AG04449 (cell line): ENCODE measurements around the gene NADK2.

Experiments
- CTCF ChIA-PET: fragments of 350-600 bp; formaldehyde crosslinking; extraction: SDS; loops from one replicate; lab custom pipeline; 2021; ENCODE audit warnings: antibody characterized with exemption; lab: Yijun Ruan, JAX
- POLR2A ChIA-PET: fragments of 400-600, 350-600 bp; formaldehyde crosslinking; extraction: SDS; loops from one replicate; lab custom pipeline; 2020; ENCODE audit warnings: antibody characterized with exemption, inconsistent platforms; lab: Yijun Ruan, JAX
- DNase-seq: peaks from one replicate; pipeline ENCODE4 v3.0.0-alpha.2; 2010; ENCODE audit warnings: low read depth, low spot score
- H3K4me3 ChIP-seq: 2 replicates; pipeline ENCODE4 v1.5.1; 2011; ENCODE audit warnings: low read depth, mild to moderate bottlenecking, control low read depth, low read length
- CTCF ChIP-seq: IDR thresholded peaks from one replicate; pipeline ENCODE4 v1.5.1; 2011; ENCODE audit warnings: mild to moderate bottlenecking, moderate library complexity, low read length, control low read depth, inconsistent platforms; ENCODE audit not compliant: insufficient read depth; ENCODE audit errors: missing control alignments

Gene NADK2

DNA sequence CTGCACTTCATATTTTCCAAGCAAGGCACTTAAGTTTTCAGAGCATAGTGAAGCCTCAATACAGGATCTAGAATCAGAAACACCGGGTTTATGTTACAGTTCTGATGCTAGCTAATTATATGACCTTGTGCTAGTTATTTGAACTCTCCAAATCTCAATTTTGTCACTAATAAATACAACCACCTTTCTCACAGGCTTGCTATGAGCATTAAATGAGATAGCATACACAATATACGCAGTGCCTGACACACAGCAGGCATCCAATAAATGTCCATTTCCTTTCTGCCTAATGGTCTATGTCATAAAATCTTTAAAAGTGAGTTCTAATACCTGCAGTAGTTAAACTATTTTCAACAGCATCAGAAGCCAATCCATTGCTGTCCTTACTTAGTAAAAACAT, 32.9 kb downstream of the NADK2 start:
- POLR2A ChIA-PET = no interaction called here
- CTCF ChIA-PET = interaction anchor here (0.9 to 2.6 kb wide), 3 partner anchors 30 to 96 kb away, joined by 3 to 9 read pairs (median 5); partner anchors contain the start of gene NADK2
- DNase-seq = no peak
- no peak for TF ChIP-seq CTCF
- no peak overlapping the region for H3K4me3 ChIP-seq

GRCh38 chr5:36206913-36207312, 34.8 kb downstream of the NADK2 start:
- ChIA-PET CTCF (interaction anchor here (1.7 to 2.6 kb wide), 2 partner anchors 28 to 34 kb away, joined by 5 to 9 read pairs; partner anchors contain the start of gene NADK2), POLR2A (no interaction called here)
- no peak for DNase-seq
- H3K4me3 ChIP-seq = no peak overlapping the region
- TF ChIP-seq CTCF = no peak

DNA sequence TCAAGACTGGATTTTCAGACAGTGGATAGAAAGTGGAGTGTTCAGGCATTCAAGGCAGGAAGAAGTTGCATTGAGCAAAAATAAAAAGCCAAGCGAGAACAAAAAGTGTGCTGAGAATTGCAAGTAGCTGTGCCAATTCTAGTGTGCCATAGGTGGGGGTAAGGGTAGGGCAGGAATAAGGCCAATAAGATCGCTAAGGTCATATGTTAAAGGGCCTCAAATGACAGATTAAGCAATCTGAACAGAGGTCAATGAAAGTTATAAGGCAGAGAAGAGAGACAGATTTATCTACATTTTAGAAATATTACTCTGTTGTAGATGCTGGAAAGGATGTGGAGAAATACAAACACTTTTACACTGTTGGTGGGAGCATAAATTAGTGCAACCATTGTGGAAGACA, 36.4 kb downstream of the NADK2 start:
- no peak for DNase-seq
- TF ChIP-seq CTCF = no peak
- no peak overlapping the region for H3K4me3 ChIP-seq
- ChIA-PET CTCF (interaction anchor here (1.0 kb wide), 2 partner anchors 27 to 36 kb away, joined by 3 to 4 read pairs; no protein-coding TSS in a partner anchor), POLR2A (no interaction called here)

- DNase-seq = no peak
- POLR2A ChIA-PET = interaction anchor here (0.6 to 0.8 kb wide), 2 partner anchors 39 to 124 kb away, joined by 3 to 4 read pairs; no protein-coding TSS in a partner anchor
- no peak for TF ChIP-seq CTCF
- CTCF ChIA-PET = interaction anchor here (0.9 to 1.8 kb wide), 6 partner anchors 15 to 124 kb away, joined by 3 to 10 read pairs (median 5); partner anchors contain the start of gene NADK2
- H3K4me3 ChIP-seq = no peak overlapping the region
Measured at GRCh38 chr5:36202521-36202961, 39.2 kb downstream of the NADK2 start.

GRCh38 chr5:36200513-36200912, 41.2 kb downstream of the NADK2 start:
- ChIA-PET CTCF (interaction anchor here (0.7 kb wide), 1 partner anchor 41 kb away, joined by 5 read pairs; the partner anchor contains the start of gene NADK2), POLR2A (no interaction called here)

More at GRCh38 chr5:36200513-36200912, 41.2 kb downstream of the NADK2 start:
- TF ChIP-seq CTCF = no peak
- H3K4me3 ChIP-seq = no peak overlapping the region
- DNase-seq = no peak
